Measurements from ENCODE around the gene SPRY1.

SPRY1 gene

DNA sequence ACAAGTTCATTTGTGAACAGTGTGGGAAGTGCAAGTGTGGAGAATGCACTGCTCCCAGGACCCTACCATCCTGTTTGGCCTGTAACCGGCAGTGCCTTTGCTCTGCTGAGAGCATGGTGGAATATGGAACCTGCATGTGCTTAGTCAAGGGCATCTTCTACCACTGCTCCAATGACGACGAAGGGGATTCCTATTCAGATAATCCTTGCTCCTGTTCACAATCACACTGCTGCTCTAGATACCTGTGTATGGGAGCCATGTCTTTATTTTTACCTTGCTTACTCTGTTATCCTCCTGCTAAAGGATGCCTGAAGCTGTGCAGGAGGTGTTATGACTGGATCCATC, 5.5 kb downstream of the SPRY1 start:
- no peak overlapping the region for H3K27ac ChIP-seq (ENCODE audit: low read length)
- H3K9me3 ChIP-seq (ENCODE audit: insufficient read depth, low read length, severe bottlenecking) = no peaks in the 10 kb centered on the region
- no peaks in the 10 kb centered on the region for H3K36me3 ChIP-seq (ENCODE audit: insufficient read depth, low read length)
- H3K9ac ChIP-seq (ENCODE audit: low read depth, low read length) = no peak overlapping the region
- peaks cover 30% of the 10 kb centered on the region for H3K4me1 ChIP-seq (ENCODE audit: insufficient read depth, low read length)
- 0 out of 2 replicates have a peak, but pooled peaks cover 7% of the 10 kb centered on the region for H4K20me1 ChIP-seq (ENCODE audit: insufficient read depth, low read length)
- no peaks in the 10 kb centered on the region for H3K79me2 ChIP-seq (ENCODE audit: insufficient read depth, low read length)
- no peak overlapping the region for H2AFZ ChIP-seq (ENCODE audit: low read depth, low read length)
- no peak for TF ChIP-seq EZH2 (IDR thresholded peaks at IDR 0.05; ENCODE audit: borderline replicate concordance, low read depth, low read length, severe bottlenecking)
- TF ChIP-seq, protein P1, sequence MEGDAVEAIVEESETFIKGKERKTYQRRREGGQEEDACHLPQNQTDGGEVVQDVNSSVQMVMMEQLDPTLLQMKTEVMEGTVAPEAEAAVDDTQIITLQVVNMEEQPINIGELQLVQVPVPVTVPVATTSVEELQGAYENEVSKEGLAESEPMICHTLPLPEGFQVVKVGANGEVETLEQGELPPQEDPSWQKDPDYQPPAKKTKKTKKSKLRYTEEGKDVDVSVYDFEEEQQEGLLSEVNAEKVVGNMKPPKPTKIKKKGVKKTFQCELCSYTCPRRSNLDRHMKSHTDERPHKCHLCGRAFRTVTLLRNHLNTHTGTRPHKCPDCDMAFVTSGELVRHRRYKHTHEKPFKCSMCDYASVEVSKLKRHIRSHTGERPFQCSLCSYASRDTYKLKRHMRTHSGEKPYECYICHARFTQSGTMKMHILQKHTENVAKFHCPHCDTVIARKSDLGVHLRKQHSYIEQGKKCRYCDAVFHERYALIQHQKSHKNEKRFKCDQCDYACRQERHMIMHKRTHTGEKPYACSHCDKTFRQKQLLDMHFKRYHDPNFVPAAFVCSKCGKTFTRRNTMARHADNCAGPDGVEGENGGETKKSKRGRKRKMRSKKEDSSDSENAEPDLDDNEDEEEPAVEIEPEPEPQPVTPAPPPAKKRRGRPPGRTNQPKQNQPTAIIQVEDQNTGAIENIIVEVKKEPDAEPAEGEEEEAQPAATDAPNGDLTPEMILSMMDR (IDR thresholded peaks at IDR 0.05; ENCODE audit: borderline replicate concordance, extremely low read depth, low read length, poor library complexity, severe bottlenecking) = no peak
- ATAC-seq (ENCODE audit: insufficient read depth, low read depth) (no peak), DNase-seq (no peak)
- H3K4me2 ChIP-seq (ENCODE audit: insufficient read depth, low read length) = no peak overlapping the region
- H3K4me3 ChIP-seq (ENCODE audit: low read depth in 1 of 2, low read length in 2 of 2) = no peak overlapping the region
- H3K27me3 ChIP-seq (ENCODE audit: insufficient read depth, low read length, poor library complexity) = peaks cover 61% of the 10 kb centered on the region

DNA sequence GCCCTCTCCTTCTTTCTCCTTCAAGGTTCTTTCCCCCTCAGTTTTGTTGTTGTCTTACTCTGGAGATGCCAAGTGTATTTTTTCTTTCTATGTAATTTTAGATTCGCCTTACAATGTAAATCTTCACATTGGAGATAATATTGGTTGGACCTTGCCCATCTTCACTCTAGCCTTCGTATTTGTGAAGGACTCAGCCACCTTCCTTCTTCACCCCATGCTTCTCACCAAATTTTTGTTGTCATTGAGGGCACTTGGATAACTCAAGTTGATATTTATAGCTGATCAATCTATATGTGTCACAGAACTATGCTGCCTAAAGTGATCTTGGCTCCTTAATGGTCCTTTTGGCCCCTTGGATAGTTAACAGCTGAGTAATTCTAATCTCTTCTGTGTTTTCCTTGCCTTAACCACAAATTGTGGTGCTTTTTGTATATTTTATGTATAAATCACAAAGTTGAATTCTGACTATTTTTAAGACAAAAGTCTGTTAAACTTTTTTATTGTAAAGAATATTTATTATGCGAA, 6.5 kb downstream of the SPRY1 start:
- Histone ChIP-seq H3K27me3 (ENCODE audit: insufficient read depth, low read length, poor library complexity) (peaks cover 51% of the 10 kb centered on the region), H3K9ac (ENCODE audit: low read depth, low read length) (no peak overlapping the region), H3K4me1 (ENCODE audit: insufficient read depth, low read length) (peaks cover 20% of the 10 kb centered on the region), H3K27ac (ENCODE audit: low read length) (no peak overlapping the region), H3K36me3 (ENCODE audit: insufficient read depth, low read length) (no peaks in the 10 kb centered on the region), H3K4me3 (ENCODE audit: low read depth in 1 of 2, low read length in 2 of 2) (no peak overlapping the region), H3K4me2 (ENCODE audit: insufficient read depth, low read length) (no peak overlapping the region), H3K79me2 (ENCODE audit: insufficient read depth, low read length) (no peaks in the 10 kb centered on the region), H3K9me3 (ENCODE audit: insufficient read depth, low read length, severe bottlenecking) (no peaks in the 10 kb centered on the region), H4K20me1 (ENCODE audit: insufficient read depth, low read length) (no peaks in the 10 kb centered on the region), H2AFZ (ENCODE audit: low read depth, low read length) (no peak overlapping the region)
- DNase-seq = no peak
- ATAC-seq (ENCODE audit: insufficient read depth, low read depth) = no peak
- TF ChIP-seq EZH2 (IDR thresholded peaks at IDR 0.05; ENCODE audit: borderline replicate concordance, low read depth, low read length, severe bottlenecking) = no peak
- TF ChIP-seq, protein P1 (IDR thresholded peaks at IDR 0.05; ENCODE audit: borderline replicate concordance, extremely low read depth, low read length, poor library complexity, severe bottlenecking) = no peak

DNA sequence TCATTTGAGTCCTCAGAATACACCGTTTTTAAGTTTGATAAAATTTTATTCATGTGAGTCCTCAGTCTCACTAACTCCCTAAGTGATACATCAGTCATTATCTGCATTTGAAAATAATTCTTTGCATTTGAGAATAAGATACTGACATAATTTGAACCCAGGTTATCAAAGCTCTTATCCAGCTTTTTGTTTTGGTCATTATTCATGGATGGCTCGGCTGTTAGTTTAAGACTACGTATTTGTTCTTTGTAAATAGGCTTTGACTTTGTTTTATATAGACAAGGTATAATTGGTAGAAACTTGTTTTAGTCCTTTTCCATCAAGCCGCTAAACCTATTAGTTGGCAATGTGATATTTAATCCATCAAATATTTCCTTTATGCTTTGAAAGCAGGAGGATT, 7.9 kb downstream of the SPRY1 start:
- Histone ChIP-seq H3K9ac (ENCODE audit: low read depth, low read length) (no peak overlapping the region), H3K4me3 (ENCODE audit: low read depth in 1 of 2, low read length in 2 of 2) (no peak overlapping the region), H3K27ac (ENCODE audit: low read length) (no peak overlapping the region), H3K36me3 (ENCODE audit: insufficient read depth, low read length) (no peaks in the 10 kb centered on the region), H3K4me2 (ENCODE audit: insufficient read depth, low read length) (no peak overlapping the region), H4K20me1 (ENCODE audit: insufficient read depth, low read length) (no peaks in the 10 kb centered on the region), H3K79me2 (ENCODE audit: insufficient read depth, low read length) (no peaks in the 10 kb centered on the region), H3K4me1 (ENCODE audit: insufficient read depth, low read length) (peaks cover 6% of the 10 kb centered on the region), H3K9me3 (ENCODE audit: insufficient read depth, low read length, severe bottlenecking) (no peaks in the 10 kb centered on the region), H3K27me3 (ENCODE audit: insufficient read depth, low read length, poor library complexity) (peaks cover 37% of the 10 kb centered on the region), H2AFZ (ENCODE audit: low read depth, low read length) (no peak overlapping the region)
- ATAC-seq (ENCODE audit: insufficient read depth, low read depth) = no peak
- no peak for DNase-seq
- no peak for TF ChIP-seq EZH2 (IDR thresholded peaks at IDR 0.05; ENCODE audit: borderline replicate concordance, low read depth, low read length, severe bottlenecking)
- TF ChIP-seq, protein P1 (IDR thresholded peaks at IDR 0.05; ENCODE audit: borderline replicate concordance, extremely low read depth, low read length, poor library complexity, severe bottlenecking) = no peak

Measured in DND-41 (cell line).